Measurements from ENCODE around the gene NMT2.

NMT2 gene

GRCh38 chr10:15118615-15119014, 49.9 kb downstream of the NMT2 start:
- no peak for DNase-seq (ENCODE audit: low read depth)
- no peak for TF ChIP-seq CTCF (conservative IDR thresholded peaks at IDR 0.05; ENCODE audit: control insufficient read depth, insufficient read depth, low read depth, low read length)
- H3K4me3 ChIP-seq (ENCODE audit: control insufficient read depth, low read depth, low read length): no peak overlapping the region

- H3K4me3 ChIP-seq (ENCODE audit: control insufficient read depth, low read depth, low read length): no peak overlapping the region
- DNase-seq (ENCODE audit: low read depth): no peak
- TF ChIP-seq CTCF (conservative IDR thresholded peaks at IDR 0.05; ENCODE audit: control insufficient read depth, insufficient read depth, low read depth, low read length): no peak
These were observed 52.3 kb downstream of the NMT2 start for GRCh38 chr10:15116225-15116624.

- H3K4me3 ChIP-seq (ENCODE audit: control insufficient read depth, low read depth, low read length): no peak overlapping the region
- DNase-seq (ENCODE audit: low read depth): no peak
- no peak for TF ChIP-seq CTCF (conservative IDR thresholded peaks at IDR 0.05; ENCODE audit: control insufficient read depth, insufficient read depth, low read depth, low read length)
These were observed 54.7 kb downstream of the NMT2 start for GRCh38 chr10:15113766-15114165.

GRCh38 chr10:15112657-15113056, 55.8 kb downstream of the NMT2 start:
- no peak for DNase-seq (ENCODE audit: low read depth)
- no peak for TF ChIP-seq CTCF (conservative IDR thresholded peaks at IDR 0.05; ENCODE audit: control insufficient read depth, insufficient read depth, low read depth, low read length)
- no peak overlapping the region for H3K4me3 ChIP-seq (ENCODE audit: control insufficient read depth, low read depth, low read length)

- no peak overlapping the region for H3K4me3 ChIP-seq (ENCODE audit: control insufficient read depth, low read depth, low read length)
- peak; percentile 75 for DNase-seq (ENCODE audit: low read depth)
- TF ChIP-seq CTCF (conservative IDR thresholded peaks at IDR 0.05; ENCODE audit: control insufficient read depth, insufficient read depth, low read depth, low read length): peak; percentile 97
These were observed 62.0 kb downstream of the NMT2 start for GRCh38 chr10:15106352-15107013.

GRCh38 chr10:15103513-15103912, 65.0 kb downstream of the NMT2 start:
- no peak for DNase-seq (ENCODE audit: low read depth)
- H3K4me3 ChIP-seq (ENCODE audit: control insufficient read depth, low read depth, low read length): no peak overlapping the region
- no peak for TF ChIP-seq CTCF (conservative IDR thresholded peaks at IDR 0.05; ENCODE audit: control insufficient read depth, insufficient read depth, low read depth, low read length)

- DNase-seq (ENCODE audit: low read depth): no peak
- H3K4me3 ChIP-seq (ENCODE audit: control insufficient read depth, low read depth, low read length): no peak overlapping the region
- no peak for TF ChIP-seq CTCF (conservative IDR thresholded peaks at IDR 0.05; ENCODE audit: control insufficient read depth, insufficient read depth, low read depth, low read length)
These were observed 68.6 kb downstream of the NMT2 start for GRCh38 chr10:15099886-15100285.
